GM19025 (cell line): ENCODE data around the gene KRT16.
"Not testable (repeated sequence)": the region's sequence is repeated elsewhere in the genome, so short reads cannot be mapped to it uniquely, and the experiment has no call there.

Experiments
- ATAC-seq: cut with Tn5 transposase; IDR thresholded peaks from one replicate; pipeline ENCODE4 v1.9.1; 2021; ENCODE audit warnings: mild to moderate bottlenecking, low read depth, moderate library complexity; ENCODE audit not compliant: unreplicated experiment

KRT16 gene

GRCh38 chr17:41648411-41649195 is 36.0 kb upstream of the KRT16 start:
- ATAC-seq = no peak

GRCh38 chr17:41647940-41648410 is 35.4 kb upstream of the KRT16 start:
- no peak for ATAC-seq

GRCh38 chr17:41647038-41647813 is 34.7 kb upstream of the KRT16 start:
- ATAC-seq = no peak

- no peak for ATAC-seq
These were observed 29.9 kb upstream of the KRT16 start for GRCh38 chr17:41642252-41643156.

DNA sequence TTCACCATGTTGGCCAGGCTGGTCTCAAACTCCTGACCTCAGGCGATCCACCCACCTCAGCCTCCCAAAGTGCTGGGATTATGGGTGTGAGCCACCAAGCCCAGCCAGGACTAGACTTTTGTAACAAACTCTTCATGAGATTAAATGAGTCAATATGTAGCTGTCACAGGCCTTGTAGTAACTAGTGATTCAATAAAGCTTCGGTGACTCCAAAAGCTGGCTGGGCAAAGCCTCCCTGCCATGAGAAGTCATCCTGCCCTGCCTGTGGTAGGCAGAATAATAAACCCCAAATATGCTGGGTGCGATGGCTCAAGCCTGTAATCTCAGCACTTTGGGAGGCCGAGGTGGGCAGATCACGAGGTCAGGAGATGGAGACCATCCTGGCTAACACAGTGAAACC is 28.0 kb upstream of the KRT16 start:
- ATAC-seq = not testable (repeated sequence)

- no peak for ATAC-seq
These were observed 27.2 kb upstream of the KRT16 start for GRCh38 chr17:41639492-41640473.

DNA sequence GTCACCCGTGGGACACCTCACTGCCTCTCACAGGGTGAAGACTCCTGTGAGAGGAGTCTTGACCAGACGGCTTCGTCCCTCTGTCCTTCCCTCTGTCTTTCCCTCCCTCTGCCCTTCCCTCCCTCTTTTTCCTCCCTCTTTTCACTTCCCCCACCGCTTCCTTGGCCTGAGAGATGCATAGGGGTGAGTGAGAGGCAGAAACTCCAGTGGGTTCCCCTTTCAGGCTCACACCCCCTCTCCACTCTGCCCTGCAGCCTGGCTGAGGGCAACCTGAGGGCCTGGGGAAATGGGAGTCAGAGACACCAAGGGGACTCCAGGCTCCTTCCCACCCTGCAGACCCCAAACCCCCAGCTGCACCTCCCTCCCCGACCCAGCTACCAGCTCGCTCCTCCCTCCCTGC is 26.4 kb upstream of the KRT16 start:
- ATAC-seq = no peak

GRCh38 chr17:41638194-41638593 is 25.6 kb upstream of the KRT16 start:
- ATAC-seq = no peak

- no peak for ATAC-seq
These were observed 24.1 kb upstream of the KRT16 start for GRCh38 chr17:41636652-41637051.

DNA sequence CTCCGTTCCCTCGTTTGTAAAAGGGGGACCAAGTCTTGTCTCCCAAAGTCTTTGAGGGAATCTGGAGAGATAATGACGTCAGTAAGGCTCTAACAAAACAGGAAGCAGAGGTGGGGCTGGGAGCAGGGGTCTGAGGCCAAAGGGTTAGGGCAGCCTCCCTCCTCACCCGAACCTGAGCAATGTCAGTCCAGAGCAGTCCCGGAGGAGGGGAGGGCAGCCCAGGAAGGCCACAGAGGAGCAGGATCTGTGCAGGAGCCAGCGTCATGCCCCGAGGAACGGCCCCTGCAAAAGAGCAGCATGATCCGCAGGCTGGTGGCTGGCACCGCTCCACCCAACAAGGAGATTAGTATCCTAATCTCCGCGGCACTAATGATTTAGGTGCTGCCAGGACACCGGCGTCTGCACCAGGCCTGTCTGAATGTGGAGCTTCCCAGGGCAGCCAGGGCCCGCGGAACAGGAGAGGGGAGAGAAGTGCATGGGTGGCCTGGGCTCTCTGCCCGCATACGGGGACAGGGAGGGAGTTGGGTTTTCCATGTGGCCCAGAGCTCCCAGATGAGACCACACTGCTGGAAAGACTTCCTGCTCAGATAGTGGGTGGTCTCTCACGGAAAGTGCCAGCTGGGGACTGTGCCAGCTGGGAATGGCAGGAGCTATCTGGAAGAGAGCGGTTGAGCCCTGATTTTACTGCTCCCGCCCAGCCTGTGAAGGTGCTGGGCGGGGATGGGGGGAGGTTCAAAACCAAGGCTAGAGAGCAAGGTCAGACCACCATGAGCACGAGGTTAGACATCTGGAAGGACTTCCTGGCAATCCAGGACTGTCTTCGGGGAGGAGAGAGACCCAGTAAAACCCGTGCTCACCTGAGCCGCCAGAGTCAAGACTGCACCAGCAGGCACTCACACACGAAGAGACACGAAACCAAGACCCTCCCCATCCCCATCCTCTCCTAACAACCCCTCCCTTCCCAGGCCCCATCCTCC is 22.8 kb upstream of the KRT16 start:
- ATAC-seq = no peak

DNA sequence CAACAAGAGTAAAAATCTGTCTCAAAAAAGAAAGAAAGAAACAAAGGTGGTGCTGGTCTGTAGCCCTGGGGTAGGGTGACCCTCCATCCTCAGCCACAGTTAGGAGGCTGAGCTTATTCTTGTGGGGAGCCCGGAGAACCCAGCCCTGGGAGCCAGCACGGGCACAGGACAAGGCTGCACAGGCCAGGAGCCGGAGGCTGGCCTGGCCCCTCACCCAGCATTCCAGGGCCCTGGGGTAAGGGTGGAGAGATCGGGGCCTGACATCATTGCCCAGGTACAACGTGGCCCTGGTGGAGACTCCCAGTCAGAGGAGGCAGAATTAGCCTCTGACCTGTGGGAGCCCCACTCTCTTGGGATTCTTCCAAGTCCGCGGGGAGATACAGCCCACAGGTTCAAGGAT is 22.1 kb upstream of the KRT16 start:
- ATAC-seq = no peak

DNA sequence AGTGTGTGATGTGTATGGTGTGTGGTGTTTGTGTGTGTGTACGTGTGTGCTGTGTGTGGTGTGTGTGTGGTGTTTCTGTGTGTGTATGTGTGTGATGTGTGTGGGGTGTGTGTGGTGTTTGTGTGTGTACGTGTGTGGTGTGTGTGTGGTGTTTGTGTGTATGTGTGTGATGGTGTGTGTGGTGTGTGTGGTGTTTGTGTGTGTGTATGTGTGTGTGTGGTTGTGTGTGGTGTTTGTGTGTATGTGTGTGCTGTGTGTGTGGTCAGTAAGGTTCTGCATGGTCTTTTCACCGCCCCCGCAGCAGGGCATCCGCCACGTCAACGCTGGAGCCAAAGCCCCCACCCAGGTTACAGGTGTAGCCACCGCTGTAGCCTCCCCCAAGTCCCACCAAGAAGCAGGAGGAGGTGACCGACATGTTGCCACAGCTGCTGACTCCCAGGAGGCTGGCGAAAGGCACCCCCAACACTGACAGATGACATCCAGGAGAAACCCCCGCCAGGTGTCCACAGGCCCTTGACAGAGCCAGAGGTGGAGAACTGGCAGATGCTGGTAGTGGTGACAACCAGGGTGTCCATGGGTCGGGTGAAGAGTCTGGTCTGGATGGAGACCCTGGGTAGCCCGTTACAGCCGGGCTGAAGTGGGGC is 21.1 kb upstream of the KRT16 start:
- ATAC-seq = no peak

DNA sequence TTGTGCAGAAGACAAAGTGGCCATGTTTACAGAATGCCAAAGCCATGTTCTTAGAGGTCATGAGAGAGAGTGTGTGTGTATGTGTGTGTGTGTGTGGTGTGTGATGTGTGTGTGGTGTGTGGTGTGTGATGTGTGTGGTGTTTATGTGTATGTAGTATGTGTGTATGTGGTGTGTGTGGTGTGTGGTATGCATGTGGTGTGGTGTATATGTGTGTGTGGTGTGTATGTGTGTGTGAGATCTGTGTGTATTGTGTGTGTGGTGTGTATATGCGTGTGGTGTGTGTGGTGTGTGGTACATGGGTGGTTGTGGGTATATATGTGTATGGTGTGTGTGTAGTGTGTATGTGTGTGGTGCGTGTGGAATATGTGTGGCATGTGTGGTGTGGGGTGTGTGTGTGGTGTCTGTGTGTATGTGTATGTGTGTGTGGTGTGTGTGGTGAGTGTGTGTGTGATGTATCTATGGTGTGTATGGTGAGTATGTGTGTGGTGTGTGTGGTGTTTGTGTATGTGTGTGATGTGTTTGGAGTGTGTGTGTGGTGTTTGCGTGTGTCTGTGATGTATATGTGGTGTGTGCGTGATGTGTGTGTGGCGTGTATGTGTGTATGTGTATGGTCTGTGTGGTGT is 20.0 kb upstream of the KRT16 start:
- no peak for ATAC-seq

GRCh38 chr17:41631898-41632285 is 19.3 kb upstream of the KRT16 start:
- no peak for ATAC-seq

- no peak for ATAC-seq
These were observed 18.7 kb upstream of the KRT16 start for GRCh38 chr17:41631025-41631897.

DNA sequence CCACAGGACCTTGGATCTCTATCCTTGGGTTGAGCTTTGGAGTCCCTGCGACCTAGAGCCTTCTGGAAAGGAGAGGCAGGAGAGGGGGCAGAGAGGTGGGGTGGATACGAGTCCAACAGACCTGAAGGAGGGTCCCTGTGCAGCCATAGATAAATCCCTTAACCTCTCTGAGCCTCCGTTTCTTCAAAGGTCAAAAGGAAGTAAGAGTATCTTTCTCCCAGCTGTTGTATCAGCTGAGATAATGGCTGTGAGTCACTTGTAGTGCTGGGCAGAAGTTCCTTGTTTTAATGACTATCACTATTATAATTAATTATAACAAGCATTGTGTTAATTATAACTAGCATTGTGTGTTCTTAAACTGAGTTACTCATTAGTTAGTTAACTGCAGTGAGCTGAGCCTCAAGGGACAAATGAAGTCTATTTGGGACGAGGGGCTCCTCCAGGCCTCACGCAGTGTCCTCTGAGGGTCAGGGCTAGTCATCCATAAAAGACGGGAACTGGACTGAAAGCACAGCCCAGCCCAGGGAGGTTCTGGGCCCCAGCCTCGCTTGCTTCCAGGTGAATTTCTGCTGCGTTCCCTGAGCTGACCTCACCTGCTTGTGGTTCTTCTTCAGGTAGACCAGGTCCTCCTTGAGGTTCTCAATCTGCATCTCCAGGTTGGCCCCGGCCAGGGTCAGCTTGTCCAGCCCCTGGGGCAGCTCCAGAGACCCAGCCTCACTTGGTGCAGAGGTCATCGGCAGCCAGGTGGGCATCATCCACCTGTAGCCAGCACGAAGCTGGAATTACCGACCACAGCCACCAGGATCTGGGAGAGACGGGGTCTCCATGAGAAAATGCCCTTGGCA is 17.5 kb upstream of the KRT16 start:
- no peak for ATAC-seq
